ENCODE results near the gene GEMIN4.

The GEMIN4 gene

DNA sequence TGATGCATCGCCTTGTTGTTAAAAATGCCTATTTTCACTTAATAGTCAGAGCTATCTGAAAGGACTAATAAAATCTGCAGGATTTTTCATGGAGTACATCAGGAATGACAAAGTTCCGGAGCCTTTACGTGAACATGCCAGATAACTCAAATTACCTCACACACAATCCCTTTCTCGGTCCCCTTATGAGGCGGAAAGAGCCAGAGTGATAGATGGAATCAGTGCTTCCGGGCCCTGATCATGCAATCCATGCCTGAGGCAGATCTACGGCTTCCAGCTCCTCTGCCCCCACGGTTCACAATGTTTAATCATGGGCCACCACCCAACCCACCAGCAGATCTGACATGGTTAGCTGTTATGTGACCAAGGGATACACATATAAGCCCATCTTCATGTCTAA, 54.4 kb downstream of the GEMIN4 start:
- no peak for DNase-seq

DNA sequence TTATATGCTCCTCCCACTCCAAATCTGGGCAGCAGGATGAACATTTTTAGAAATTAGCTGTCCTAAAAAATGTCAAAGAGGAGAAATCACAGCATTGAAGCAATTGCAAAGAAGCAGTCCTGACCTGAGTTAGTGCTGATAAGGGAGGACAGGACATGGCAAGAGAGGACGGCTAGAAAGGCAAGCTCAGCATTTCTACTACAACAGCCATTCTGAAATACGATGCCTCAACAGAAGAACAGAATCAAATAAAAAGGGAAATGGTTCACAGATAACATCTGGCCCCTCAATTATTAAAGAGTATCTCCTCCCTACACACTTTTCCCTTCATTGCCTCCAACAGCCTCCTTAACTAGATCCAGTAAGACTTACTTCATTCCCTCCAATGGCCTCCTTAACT, 55.7 kb downstream of the GEMIN4 start:
- DNase-seq = no peak

Measured in CD4-positive, alpha-beta T cell treated with Interleukin-6 for 4 hours (primary cell).